GM15510 (cell line): ENCODE results near the gene DIP2C.

ENCODE experiments used
- POLR2A ChIP-seq: IDR thresholded peaks from 3 replicates; pipeline ENCODE4 v1.6.1; 2011; ENCODE audit warnings: borderline replicate concordance; ENCODE audit not compliant: insufficient read length; ENCODE audit errors: extremely low read depth

Gene DIP2C

DNA sequence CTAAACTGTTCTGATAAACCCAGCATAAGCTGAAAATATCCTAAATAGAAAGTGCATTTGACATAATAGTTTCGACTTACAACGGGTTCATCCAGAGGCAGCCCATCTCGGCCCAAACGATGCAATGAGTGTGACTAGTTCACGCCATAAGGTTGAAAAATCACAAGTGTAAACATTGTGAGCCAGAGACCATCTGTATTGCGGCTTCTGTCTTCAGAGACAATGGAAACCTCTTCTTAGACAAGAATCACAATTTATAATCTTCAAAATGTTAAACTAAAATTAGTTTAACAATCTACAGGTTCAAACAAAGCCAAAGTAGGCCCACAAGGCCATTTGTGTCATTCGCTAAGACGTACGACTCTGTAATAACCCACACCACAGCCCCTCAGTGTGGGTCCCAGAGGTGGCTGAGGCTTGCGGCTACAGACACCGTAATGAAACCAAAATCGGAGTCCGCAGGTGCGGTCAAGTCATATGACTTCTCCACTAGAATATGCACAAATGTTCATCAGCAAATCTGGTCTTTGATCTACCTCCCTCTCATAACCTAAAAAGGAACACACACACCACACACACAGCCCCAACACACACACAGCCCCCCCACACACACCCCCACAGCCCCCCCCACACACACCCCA lies 81.8 kb downstream of the DIP2C start:
- no peak for TF ChIP-seq POLR2A

DNA sequence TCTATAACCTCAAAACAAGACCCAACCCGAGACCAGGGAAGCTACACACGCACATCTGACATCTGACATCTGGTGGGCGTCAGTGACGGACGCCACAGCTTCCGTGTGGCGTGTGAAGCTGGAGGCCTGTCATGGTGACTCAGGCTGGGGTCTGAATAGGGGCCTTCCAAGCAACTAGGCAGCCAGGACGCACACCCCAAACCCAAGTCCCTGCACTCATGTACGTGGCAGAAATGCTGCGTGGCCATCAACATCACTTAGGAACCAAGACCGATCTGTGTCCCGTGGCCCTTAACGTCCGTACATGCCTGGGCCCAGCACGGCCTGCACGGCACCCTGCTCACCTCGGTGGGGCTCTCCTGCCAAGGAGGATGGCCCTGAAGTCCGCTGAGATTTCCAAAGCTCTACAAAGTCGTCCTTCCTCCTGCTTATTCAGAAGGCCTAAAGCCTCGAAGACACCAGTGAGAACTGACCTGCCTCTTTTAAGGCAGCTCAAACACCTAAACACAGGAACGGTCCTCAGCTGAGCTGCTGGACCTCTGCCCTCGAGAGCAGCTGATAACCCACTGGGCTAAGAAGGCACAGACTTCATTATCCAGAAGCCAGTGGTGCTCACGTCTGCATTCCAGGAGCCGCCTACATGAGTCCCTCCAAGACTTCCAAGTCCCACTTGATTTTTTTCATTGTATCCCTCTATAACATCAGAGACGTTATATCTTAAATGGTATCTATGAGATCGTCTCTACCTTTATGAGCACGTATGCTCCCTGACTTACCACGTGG lies 82.5 kb downstream of the DIP2C start:
- no peak for TF ChIP-seq POLR2A

DNA sequence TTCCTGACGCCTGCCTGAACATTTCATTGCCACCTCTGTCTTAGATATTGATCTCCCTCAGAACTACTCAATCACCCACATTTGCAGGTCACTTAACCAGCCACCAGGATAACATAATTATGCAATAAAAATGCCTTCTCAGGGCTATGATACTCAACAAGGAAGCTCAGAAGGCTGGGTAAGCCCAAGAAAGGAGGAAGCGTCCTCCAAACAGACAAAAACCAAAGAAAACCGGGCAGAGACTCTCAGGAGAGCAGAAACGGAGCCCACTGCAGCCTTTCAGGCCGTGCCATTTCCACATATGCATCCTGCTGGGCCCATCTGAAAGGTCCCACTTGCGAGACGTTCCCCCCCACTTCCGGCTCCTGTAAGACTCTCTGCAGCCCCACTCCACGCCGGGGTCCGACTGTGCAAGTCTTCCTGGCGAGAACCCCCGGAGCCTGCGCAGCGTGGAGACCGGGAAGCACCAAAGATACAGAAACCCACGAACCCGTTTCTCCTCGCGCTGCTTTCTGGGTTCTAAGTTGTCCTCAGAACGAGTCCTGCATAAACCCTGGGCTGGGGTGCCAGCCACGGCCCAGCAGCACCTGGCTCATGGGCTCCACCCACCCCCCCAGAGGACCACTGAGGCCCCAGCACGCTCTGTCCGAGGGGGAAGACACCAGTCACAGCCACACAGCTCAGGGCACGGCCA lies 83.7 kb downstream of the DIP2C start:
- TF ChIP-seq POLR2A: no peak

DNA sequence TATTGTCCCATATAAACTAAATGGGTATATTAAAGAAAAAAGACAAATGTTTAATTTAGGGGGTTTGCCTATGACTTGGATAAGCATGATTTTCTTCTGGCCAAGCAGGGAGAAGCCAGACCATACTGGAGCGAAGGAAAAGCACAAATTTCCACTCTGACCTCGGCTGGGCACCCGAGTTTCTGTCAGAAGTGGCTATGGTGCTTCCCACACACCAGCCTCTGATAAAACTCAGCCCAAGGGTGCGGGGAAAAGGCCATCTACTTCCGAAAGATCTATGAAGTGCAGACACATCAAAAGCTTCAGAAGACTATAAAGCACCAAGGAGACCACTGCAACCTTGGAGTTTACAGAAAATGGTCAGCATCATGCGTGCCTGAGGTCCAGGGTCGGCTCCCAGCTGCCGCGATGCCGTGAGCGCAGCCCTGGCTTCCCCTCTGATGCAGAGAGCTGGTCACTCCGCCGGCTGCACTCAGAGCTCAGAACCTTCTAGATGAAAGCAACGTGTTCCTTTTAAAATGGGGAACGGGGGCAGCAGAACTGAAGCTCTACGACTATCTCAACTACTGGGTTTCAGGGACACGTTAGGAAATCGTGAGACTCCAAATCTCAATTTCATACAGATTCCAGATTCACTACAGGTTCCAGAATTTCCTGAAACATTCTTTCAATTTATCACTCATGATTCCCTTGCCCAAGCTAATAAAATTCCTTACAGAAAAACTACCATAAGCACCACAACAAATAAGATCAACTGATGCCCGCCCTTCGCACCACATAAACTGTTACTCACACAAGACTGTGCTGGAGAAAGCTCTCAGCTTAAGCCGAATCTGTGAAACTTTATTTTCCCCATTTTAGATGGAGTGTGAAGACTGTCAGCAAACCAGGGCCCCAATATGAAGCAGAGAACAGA lies 84.5 kb downstream of the DIP2C start:
- no peak for TF ChIP-seq POLR2A

DNA sequence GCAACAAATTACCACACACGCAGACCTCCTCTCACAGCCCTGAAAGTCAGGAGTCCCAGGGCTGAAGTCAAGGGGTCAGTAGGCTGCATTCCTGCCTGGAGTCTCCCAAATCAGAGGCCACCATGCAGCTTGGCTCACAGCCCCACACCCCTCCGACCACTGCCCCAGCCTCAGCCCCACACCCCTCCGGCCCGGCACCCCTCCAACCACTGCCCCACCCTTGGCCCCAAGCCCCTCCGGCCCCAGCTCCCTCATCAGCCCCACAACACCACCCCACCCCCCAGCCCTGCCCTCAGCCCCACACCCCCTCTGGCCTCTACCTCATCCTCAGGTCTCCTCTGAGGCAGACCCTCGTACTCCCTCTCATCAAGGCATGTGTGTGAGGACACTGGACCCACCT lies 85.7 kb downstream of the DIP2C start:
- no peak for TF ChIP-seq POLR2A

DNA sequence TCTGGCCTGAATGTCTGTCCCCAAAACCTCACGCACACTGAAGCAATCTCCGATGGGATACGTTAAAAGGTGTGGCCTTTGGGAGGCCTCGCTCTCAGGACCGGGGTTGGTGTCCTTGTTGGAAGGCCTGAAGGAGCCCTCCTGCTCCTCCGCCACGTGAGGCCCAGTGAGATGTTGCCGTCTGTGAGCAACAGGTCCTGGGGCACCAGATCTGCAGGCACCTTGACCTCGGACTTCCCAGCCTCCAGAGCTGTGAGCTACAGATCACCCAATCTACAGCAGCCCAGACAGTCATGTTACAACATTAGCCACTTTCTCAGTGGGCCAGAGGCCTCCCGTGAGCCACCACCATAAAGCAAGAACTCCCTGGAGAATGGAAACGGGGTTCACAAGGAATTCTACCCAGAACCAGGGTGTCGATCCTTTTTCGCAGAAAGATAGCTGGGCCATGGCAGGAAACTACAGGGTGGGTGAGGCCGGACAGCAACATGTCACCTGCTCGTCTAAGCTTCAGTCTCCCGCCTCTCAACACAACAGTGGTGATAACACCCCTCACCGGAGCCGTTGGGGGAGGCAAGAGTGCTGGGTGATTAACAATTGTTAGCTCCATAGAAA lies 87.0 kb downstream of the DIP2C start:
- TF ChIP-seq POLR2A: no peak

DNA sequence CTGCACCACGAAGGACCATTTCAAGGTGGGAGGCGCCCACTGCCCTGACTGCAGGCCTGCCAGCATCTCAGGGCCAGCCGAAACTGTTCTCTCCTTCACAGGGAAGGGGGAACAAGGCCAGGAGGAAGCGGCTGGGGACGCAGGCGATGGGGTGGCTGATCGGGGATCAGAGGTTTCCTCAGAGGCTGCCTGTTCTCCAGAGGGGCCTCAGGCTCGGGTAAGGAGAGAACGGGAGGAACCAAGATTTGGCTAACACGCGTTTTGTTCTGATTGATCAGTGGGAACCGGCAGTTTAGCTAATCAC lies 87.9 kb downstream of the DIP2C start:
- no peak for TF ChIP-seq POLR2A

DNA sequence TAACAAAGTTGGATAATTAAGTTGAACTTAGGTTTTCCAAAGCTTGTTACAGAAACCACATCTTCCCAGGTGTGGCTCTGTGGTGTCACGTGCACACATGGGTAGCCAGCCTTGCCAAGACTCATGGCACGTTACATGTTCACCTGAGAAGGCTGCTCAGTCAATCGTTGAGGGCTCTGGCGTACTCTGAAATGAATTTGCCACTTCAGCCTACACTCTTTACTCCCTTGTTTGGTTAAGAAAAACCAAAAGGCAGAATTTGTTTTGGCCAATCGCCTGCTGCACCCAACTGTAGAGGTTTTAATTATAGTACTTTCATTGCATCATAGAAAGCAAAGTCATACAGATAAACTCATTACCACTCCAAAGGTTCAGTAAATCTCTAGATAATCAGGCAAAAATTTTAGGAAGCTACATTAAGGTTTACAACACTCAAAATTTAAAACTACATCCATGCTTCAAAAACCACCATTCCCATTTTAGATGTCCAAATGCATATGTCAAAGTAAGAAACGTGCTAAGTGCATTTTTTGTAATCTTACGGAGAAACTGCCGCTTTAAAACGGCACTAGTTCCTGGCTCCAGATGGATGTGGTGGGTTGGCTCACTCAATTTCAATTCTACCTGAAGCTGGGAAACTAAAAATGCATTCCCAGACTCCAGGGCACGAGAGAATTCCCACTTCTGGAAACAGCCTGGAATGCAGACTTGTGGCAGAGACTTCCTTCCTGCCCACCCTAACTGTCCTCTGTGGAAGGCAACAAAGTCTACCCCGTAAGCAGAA lies 88.4 kb downstream of the DIP2C start:
- TF ChIP-seq POLR2A: no peak

DNA sequence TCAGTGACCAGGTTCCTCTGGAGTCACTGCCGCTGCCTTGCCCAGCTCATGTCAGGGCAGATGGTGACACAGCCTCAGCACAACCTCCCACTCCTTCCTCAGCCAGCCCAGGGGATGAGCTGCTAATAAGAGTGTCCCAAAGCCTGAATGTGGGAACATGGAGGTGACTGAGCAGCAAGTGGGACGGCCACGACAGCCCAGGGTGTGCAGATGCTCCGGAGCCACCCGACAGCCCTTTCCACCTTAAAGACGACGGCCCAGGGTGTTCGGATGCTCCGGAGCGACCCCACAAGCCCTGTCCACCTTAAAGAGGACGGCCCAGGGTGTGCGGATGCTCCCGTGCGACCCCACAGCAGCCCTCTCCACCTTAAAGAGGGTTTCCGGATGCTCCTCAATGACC lies 89.2 kb downstream of the DIP2C start:
- TF ChIP-seq POLR2A: no peak

DNA sequence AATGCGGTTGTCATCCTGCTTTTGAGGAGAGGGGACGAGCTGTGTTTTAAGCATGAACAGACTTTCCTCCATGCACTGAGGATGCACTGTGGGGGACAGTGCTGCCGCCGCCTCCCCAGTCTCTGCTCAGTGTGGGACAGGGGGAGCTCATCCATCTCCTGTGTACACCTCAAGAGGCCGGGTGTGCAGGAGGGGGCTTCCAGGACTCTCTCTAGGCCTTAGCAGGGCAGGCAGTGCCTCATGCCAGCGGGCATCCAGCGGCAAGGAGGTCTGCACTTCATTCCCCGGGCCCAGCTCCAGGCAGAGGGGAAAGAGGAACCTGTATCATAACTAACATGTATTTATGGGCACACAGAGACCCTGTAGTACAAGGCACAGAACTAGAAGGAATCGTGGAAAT lies 89.7 kb downstream of the DIP2C start:
- no peak for TF ChIP-seq POLR2A

DNA sequence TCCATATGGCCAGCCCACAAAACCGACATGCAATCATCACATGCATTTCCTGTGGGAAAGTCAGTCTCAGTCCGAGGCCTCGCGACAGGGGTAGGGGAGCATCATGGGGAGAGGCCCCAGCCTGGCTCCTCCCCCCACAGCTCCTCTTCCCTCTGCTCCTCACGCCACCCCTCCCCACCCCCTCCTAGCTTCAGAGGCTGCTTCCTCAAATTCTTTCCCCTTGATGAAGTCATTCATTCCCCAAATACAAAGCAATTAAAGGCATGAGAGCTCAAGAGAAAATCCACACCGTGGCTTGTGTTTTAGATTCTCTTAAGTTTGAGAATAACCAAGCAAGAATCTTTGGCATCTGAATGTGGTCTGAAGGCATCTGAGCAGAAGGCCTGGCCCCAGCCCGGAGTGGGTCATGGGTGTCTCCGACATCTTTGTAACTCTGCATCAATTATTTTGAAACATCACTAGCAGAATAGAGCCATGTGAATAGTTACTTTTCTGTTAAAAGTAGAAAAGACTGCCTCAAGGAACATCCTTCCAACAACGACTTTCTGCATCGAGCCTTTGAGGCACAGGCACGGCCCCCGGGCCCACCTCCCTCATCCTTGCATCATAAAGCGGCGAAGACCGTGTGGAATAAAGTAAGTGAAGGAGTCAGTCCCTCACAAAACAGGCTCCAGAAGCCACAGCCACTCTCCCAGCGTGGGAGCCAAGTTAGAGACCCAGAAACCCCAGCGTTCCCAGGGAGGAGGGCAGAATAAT lies 90.9 kb downstream of the DIP2C start:
- TF ChIP-seq POLR2A: no peak

DNA sequence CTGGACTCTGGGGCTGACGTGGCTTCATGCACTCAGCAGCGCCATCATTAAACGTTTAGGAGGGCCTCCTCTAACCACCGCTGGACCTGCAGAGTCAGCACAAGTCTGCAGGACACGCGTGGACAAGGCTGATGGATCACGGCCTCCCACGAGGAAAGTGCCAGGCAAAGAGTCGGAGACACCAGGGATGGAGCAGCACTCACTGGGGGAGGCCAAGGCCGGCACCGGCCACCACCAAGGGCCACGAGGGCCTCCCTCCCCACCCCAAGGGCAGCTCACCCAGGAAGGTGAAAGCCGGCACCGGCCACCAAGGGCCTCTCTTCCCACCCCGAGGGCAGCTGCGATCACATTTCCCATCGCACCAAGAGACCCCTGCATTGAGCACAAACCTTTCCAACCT lies 91.5 kb downstream of the DIP2C start:
- TF ChIP-seq POLR2A: no peak

DNA sequence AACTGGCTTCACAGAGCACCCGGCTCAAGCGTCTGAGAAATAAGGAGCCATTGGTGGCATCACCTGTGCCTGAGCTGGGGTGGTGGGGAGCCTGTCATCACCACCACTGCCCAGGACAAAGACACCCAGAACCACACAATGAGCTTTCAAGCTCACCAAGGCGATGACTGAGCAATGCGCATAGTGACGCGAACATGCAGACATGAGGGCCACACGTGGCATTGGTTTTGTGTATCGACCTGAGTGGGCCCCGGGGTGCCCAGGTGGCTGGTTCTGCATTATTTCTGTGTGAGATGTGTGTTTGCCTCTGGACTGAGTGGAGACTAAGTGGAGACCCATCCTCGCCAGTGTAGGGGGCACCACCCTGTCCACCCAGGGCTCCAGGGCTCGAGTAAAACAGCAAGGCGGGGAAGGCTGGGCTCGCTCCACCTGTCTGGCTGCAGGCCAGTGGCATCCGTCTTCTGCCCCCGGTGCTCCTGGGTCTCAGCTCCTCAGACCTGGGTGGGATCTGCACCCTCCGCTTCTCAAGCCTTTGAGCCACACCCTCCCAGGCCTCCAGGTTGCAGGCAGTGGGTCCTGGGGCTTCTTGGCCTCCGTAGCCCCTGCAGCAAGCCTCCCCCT lies 92.6 kb downstream of the DIP2C start:
- TF ChIP-seq POLR2A: no peak
